OCI-M2 (cell line): Measurements from ENCODE around the gene RBP3.

Experiments used
- DNase-seq: peaks from one replicate; lab custom pipeline; 2025; ENCODE audit not compliant: unreplicated experiment; lab: John Stamatoyannopoulos, UW

RBP3 gene

DNA sequence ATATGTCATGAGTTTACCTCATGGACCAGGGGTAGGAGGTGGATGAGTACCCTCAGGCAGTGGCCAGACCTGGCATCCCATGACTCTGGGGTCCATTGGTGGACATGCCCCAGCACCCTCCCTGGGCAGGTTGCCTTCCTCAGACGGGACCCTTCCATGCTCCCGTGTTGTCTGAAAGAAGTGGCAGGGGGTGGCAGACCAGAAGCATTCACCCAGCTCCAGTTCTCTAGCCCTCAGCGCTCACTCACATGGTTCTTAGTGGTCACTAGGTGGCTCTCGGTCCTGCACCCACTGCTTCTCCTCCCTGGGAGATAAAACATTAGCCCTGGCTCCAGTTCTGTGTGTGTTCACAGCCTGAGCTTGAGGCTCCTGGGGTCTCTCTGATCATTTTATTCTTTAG lies 6.0 kb downstream of the RBP3 start:
- DNase-seq: no peak

DNA sequence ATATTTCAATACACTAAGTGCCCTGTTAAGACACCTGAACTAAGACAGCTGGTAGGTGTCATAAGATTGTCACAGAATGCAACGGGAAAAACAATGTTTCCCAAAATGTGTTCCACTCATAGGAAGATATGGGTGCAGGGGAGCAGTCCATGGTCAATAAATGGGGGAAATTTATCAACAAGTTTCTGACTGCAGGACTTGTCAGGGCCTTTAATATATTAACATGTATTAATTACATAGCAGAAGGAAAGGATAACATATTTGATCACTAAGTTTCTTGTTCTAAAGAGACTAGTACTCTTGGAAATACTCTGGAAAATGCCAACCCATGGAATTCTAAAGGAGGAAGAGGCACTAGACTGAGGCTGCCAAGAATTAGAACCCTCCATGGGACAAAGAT lies 6.7 kb downstream of the RBP3 start:
- no peak for DNase-seq

DNA sequence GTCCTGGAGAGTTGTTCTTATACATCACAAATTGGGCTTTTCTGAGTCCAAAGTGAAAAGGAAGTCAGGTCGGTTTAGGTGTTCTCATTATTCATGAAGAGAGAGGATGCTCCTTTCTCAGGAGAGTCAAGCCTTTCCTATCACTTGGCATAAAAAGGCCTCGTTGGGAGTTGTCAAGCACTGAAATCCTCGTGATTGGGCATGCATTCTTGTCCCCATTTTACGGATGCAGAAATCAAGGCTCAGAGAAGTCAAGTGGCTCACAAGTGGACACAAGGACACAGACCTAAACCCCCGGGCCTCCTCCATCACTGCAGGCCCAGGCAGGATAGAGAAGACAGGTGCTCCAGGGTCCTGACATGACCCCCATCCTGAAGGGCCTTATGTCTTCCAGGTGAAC lies 8.5 kb downstream of the RBP3 start:
- no peak for DNase-seq

DNA sequence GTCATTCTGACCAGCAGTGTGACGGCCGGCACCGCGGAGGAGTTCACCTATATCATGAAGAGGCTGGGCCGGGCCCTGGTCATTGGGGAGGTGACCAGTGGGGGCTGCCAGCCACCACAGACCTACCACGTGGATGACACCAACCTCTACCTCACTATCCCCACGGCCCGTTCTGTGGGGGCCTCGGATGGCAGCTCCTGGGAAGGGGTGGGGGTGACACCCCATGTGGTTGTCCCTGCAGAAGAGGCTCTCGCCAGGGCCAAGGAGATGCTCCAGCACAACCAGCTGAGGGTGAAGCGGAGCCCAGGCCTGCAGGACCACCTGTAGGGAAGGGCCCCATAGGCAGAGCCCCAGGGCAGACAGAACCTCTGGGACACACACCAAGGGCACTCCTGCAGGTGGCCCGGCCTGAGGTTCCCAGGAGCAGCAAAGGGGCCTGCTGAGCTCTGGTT lies 9.0 kb downstream of the RBP3 start:
- DNase-seq: no peak

DNA sequence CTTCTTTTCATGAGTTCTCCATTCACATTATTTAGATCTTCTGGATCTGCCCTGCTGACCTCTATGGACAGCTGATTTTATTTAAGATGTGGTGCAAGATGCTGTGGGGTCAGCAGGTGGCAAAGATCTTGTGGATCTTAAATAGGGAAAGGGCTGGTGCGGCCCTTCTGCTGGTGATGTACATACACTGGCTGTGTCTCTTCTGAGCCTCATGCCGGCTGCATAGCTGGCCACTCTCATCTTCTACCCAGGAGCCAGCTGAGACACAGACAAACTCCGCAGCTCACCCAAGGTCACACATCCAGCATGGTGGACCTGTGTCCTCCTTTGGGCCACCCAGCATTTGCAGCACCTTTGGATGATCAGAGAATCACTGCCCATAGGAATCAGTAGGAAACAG lies 9.7 kb downstream of the RBP3 start:
- DNase-seq: no peak

DNA sequence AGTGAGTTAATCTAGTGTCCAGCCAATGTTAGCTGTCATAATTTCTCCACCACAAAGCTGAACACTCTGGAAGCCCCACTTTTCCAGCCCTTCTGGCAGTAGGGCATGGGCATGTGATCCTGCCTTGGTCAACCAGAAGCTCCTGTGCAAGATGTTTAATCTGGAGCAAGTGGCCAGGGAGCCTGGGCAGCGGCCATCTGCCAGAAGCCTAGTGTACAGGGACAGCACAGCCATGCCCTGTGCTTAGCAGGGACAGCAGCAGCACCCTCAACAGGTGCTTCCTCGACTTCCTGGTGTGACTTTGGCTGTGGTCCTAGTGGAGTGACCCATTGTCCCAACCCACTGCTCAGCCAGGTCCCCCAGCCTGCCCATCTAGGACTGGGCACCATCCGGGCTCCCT lies 10.3 kb downstream of the RBP3 start:
- DNase-seq: no peak

DNA sequence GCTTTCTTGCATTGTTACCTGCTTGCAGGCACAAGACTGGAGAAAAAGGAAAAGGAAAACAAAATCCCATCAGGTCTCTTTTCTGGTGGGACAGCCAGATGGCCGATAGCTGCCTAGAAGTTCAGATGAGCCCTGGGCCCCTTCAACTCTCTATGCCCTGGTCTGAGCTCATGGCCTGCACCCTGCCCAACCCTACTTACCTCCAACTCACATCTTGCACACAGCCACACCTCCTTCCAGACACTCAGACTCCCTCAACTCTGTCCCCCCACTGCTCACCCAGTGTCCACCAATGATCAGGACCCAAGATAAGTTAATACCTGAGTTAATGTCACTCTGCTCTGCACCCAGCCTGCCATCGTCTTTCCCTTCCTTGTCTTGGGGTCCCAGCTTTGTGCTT lies 10.9 kb downstream of the RBP3 start:
- DNase-seq: no peak

DNA sequence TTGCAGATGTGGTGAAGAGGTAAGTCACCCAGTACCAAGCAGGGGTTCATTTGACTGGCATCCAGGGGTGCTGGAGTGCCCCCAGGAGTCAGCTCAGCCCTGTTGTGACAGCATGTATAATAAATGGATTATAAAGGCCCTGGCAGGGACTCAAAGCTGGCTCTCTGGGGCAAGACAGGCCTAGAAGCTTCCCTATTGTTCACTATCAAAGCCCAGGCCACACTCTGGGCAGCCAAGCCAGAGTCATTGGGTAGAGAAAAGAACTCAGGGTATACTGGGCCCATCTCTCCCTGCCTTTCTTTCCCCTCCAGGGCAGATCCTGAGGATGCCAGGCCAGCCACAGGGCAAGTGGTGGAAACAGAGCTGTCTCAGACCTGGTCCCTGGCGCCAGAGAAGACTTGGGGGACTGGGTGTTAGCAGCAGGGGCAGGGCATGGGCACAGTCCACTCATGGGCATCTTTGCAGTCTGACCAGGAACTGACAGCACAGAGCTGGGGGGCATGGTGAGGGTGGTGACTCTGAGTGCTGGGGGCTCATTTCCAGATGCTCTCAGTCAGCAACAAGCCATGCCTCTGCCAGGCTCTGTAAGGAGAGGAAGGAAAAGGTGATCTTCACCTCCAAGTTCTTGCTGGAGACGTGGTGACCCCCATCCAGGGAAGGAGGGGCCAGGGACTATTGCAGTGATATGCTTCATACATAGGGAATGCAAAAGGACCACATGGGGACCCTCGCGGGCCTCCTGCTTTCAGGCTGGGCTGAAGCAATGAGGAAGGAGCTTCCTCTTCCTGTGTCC lies 11.7 kb downstream of the RBP3 start:
- DNase-seq: no peak

DNA sequence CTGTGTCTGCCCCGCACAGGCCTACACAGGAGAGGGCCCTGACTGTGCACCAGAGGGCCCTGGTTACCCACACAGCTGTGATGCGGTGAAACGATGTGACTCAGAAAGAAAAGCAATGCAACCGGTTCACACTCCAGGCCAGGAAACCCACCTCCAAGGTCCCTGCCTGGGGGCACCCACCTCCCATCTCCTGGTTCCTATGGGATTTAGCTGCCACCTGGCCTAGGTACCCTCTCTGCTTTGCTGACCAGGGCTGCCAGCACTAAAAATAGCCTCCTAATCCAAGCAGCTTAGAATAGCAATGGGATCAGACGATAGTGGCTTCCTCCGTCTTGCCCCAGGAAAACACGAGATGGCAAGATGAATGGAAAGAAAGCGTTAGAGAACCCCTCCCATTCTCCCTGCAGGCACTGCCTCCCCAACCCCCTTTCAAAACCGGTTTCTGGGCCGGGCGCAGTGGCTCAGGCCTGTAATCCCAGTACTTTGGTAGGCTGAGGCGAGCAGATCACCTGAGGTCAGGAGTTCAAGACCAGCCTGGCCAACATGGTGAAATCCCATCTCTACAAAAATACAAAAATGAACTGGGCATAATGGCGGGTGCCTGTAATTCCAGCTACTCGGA lies 12.4 kb downstream of the RBP3 start:
- DNase-seq: no peak

DNA sequence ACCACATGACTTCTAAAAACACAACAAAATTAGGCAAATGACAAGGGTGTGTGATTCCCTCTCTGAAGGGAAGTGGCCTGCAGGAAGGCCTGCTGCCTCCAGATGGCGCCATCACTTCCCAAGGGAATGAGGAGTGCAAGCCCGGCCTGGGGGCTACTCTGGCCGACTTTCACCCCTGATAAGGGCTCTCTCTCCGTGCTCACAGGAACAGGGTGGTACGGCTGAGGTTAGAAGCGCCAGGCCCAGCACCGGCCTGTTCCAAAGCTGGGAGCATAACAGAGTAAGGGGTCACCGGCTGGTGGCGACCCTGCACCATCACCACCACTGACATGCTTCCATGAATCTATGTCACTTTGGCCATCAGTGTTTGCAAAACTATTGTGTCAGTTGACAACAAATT lies 13.1 kb downstream of the RBP3 start:
- DNase-seq: no peak

DNA sequence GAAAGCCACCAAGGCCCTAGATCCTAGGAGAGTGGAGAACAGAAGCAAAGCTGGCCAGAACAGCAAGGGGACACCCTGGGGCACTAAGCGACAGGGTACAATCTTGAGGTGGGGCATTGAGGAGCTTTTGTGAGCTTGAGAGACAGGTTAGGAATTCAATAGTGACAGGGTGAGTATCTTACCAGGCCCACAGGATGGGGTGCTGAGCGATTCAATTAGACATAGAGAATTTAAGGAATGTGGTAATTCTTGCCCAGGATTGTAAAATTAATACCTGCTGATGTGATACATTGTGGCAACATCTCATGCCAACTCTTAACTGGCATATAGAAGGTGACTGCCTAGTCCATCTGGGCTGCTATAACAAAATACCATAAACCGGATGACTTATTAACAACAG lies 14.0 kb downstream of the RBP3 start:
- no peak for DNase-seq

DNA sequence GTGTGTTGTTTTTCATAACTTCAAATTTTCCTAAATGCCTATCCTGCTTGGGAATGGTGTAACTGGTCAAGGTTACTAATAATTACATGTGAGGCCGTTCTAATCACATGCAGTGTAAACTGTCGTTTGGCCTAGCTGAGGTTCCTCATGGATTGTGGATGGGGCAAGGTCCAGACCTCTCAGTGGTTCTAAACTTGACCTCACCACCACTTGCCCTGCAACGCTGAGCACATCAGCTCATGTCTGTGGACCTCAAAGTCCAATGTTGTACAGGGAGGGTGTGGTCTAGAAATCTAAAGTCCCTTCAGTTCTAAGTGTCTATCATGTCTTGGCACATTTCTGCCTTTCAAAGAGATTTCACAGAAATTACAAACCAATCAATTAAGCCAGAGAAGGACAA lies 15.6 kb downstream of the RBP3 start:
- DNase-seq: no peak

DNA sequence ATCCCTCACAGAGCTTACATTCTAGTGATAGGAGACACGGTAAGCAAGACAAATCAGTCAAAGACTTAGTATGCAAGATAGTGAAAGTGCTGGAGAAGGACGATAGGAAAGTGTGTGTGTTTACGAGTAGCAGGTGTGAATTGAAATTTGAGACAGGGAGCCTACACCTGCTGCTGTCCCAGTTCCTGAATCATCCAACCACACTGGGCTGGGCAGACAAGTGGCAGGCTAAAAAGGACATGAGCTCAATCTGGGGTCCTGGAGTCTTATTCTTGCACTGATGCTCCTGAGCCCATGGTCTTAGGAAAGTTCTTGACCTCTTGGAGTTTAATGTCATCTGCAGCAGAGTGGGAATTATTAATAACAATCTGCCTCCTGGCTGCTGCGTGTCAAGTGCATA lies 16.2 kb downstream of the RBP3 start:
- no peak for DNase-seq

DNA sequence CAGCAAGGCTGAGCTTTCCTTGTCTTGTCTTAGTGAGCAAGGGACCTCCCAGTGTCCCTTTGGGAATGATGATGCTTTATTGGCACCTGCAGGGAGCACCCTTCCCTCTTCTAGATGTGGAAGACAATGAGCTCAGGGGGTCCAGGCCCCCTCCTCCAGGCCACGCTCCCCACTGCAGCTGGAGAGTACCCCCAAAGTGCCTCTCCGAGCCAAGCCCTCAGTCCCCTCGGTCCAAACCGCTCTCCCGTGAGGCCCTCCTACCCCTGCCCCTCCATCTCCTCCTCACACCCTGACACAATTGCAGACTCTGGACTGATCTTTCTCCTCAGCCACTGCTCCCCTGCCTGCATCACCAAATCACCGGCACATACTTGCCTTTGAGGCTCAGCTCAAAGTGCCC lies 16.7 kb downstream of the RBP3 start:
- DNase-seq: no peak

DNA sequence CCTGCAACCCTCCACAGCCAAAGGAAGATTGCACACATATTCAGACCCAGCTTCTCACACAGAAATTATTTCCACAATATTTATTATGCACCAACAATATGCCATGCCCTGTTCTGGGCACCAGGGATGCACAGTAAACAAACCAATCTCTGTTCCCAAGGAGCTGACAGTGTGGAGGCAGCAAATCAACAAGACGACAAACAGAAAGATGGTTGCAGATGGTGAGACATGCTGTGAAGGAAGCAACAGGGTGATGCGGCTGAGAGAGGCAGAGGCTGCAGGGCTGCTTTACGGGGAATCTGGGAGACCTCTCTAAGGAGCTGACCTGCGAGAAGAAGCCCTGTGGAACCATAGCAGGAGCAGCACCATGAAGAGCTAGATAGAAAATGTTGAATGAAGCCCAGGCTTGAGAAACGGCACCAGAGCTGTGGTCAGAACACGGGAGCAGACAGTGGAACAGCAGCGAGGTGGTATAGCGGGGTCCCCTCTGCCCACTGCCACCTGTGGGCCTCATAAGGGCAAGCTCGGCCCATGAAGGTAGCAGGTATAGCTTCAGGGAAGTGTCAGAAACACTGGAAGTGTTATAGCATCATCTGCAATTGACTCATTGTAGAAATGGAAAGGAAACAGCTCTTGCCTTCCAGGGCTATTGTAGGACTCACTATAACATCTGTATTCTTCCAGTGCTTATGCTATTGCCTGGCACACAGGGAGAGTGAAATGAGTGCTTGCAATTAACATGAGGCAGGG lies 17.4 kb downstream of the RBP3 start:
- no peak for DNase-seq

DNA sequence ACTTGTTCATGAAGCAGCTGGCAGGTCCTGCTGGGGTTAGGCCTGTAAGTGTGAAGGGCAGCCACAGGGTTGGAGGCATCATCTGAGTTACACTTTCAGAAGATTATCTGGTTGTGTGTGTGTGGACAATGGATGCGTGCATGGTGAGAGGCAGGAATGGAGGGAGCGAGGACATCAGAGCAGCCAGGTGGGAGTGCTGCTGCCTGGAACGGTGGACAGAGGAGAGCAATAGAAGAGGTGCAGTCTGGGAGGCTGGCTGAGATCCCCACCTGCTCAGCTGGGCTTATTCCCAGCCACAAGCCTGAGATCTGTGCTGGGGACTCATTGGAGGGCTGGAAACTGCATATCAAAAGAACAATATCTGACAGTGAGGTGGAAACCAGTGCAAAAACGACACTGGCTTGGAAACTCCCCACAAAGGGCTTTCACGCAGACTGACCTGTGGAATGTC lies 18.0 kb downstream of the RBP3 start:
- no peak for DNase-seq

DNA sequence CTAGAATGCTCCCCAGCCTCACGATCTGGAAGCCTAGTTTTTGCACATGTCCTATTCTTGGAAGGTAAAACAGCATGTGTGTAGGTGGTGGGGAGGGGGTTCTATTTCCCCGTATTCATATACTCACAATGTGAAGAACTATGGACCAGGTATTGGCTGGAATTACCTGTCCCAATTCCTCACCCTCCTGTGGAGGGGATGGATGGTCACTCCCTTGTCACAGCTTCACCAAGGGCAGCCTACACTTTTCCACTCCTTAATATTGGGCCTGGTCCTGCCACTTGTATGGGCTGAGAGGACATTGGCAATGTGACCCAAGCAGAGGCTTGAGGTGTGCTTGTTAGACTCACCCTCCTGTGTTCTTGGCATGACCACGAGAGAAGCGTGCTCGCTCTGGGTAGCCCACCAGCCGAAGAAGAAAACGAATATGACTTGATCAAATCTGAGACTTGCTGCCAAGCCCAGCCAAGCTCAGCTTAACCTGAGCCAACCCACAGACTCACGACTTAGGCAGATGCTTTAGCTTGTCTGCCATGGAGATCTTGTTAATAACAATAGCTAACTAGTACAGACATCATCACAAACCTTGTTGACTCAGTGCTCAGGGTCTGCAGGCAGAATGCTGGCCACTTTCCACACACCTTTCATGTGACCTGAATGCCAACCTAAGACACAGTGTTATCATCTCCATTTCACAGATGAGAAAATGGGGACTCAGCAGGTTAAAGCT lies 18.7 kb downstream of the RBP3 start:
- no peak for DNase-seq

DNA sequence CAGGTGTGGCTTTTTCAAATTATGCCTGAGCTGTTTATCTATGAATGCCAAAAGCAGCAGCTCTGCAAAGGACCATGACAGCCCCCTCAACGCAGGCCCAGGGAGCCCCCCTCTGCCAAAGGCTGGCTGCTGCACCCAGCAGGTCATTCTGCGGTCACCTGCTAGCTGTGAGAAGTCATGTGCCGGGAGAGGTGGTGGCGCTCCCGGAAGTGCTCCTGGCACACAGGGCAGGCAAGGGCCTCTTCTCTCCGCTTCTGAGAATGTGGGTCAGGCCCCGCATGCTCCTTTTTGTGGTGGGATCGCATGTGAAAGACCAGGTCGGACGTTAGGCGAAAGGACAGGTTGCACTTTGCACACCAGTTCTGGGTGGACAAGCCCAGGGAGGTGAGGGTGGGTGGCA lies 19.5 kb downstream of the RBP3 start:
- DNase-seq: no peak

DNA sequence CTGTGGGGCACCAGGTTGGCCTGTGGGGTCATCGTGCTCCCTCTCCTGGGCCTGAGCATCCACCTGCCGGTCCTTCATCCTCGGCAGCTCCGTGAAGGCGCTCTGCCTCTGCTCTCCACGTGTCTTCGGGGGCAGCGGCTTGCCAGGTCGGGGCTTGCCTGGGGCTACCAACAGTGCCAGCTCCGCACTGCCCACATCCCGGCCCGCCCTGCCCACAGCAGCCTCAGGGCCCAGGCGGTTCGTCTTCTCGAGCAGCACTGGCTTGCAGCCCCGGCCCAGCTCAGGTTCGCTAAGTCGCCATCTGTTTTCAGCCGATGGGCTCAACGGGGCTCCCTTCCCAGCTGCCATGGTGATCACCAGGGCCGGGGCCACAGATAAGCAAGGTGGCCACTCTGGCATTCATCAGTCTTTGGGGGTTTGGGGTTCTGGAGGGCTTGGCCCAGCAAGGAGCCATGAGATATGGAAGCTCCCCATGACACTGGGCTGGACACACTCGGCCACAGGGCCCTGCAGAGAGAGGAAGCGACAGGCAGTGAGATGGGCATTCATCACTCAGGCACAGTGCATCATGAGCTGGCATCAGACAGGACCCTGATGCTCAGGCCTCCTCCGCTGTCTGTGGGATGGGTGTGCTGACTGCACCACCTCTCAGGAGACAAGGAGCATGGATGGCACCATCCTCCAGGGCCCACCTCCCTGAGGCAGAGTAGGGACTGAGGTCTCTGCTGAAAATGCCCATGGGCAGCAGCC lies 20.4 kb downstream of the RBP3 start:
- no peak for DNase-seq

DNA sequence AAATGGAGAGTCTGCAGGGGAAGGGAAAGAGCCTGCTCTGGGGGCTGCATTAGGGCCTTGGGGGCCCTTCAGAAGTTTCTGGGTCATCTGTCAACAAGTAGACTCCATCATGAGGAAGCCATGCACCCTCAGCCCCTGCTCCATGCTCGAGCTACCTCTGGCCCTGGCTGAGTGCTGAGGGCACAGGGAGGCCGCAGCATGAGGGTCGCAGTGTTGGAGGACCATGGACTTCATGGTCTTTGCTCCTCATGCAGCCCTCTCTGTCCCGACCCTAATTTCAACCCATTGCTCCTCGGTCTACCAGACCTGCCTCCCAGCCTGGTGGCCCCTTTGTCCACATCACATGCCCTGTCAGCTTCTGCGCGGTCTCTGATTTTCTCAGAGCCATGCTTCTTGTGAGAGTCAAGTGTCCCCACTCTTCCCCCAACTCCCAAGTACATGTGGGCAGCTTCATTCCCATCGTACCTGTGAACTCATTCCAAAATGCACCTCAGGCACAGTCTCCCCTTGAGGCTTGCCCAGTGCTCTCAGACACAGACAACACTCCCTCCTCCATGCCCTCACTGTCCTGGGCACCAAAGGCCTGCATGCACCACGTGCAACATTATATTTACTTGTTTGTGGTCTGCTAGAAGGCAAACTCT lies 21.2 kb downstream of the RBP3 start:
- no peak for DNase-seq
